GM21619 (cell line): ENCODE data around the gene AUTS2.

Source experiments
- ATAC-seq: cut with Tn5 transposase; IDR thresholded peaks from one replicate; pipeline ENCODE4 v1.9.1; 2021; ENCODE audit not compliant: unreplicated experiment

AUTS2 gene

GRCh38 chr7:70771451-70771850 lies 1173.2 kb downstream of the AUTS2 start:
- no peak for ATAC-seq

GRCh38 chr7:70772891-70773290 lies 1174.6 kb downstream of the AUTS2 start:
- ATAC-seq = no peak

- no peak for ATAC-seq
Observed at GRCh38 chr7:70773406-70773805, 1175.1 kb downstream of the AUTS2 start.

GRCh38 chr7:70774950-70775527 lies 1176.8 kb downstream of the AUTS2 start:
- no peak for ATAC-seq

GRCh38 chr7:70775570-70776156 lies 1177.4 kb downstream of the AUTS2 start:
- no peak for ATAC-seq

- no peak for ATAC-seq
Observed at GRCh38 chr7:70776627-70777101, 1178.4 kb downstream of the AUTS2 start.

GRCh38 chr7:70777251-70777650 lies 1179.0 kb downstream of the AUTS2 start:
- ATAC-seq = no peak

- no peak for ATAC-seq
Observed at GRCh38 chr7:70778585-70778984, 1180.3 kb downstream of the AUTS2 start.

GRCh38 chr7:70779321-70779720 lies 1181.0 kb downstream of the AUTS2 start:
- ATAC-seq = no peak

- ATAC-seq = no peak
Observed at GRCh38 chr7:70781922-70782311, 1183.6 kb downstream of the AUTS2 start.

- no peak for ATAC-seq
Observed at GRCh38 chr7:70782796-70783195, 1184.5 kb downstream of the AUTS2 start.

- ATAC-seq = no peak
Observed at GRCh38 chr7:70785427-70785826, 1187.2 kb downstream of the AUTS2 start.

- no peak for ATAC-seq
Observed at GRCh38 chr7:70786076-70786475, 1187.8 kb downstream of the AUTS2 start.

- ATAC-seq = no peak
Observed at GRCh38 chr7:70787286-70787685, 1189.0 kb downstream of the AUTS2 start.

- no peak for ATAC-seq
Observed at GRCh38 chr7:70787771-70788170, 1189.5 kb downstream of the AUTS2 start.

GRCh38 chr7:70788276-70788675 lies 1190.0 kb downstream of the AUTS2 start:
- ATAC-seq = no peak

- ATAC-seq = no peak
Observed at GRCh38 chr7:70789481-70790214, 1191.4 kb downstream of the AUTS2 start.

- ATAC-seq = no peak
Observed at GRCh38 chr7:70790215-70791073, 1192.2 kb downstream of the AUTS2 start.

GRCh38 chr7:70791341-70791740 lies 1193.1 kb downstream of the AUTS2 start:
- no peak for ATAC-seq

- ATAC-seq = no peak
Observed at GRCh38 chr7:70793060-70793459, 1194.8 kb downstream of the AUTS2 start.

GRCh38 chr7:70793821-70794220 lies 1195.5 kb downstream of the AUTS2 start:
- no peak for ATAC-seq
